A549 (cell line): ENCODE data around the gene MCM5. TPM values are rescaled to one million over a fixed set of nuclear protein-coding genes. Genes with fewer than 3 reads are reported as not detected.

ENCODE experiments used
- ATAC-seq, 2 experiments: fragments of 200-7000 bp in 1 of 2; fragments of >200 bp in 1 of 2; cut with Nextera tagmentation in 1 of 2; cut with Tn5 transposase in 1 of 2; 3 replicates each; pipeline versions ENCODE4 v1.8.0 to v1.9.1; 2018 to 2020; ENCODE audit warnings: mild to moderate bottlenecking in 1 of 2, moderate library complexity in 1 of 2
- CTCF ChIA-PET: fragments of 300-600 bp; sonication (Branson Sonifier 250); formaldehyde crosslinking; extraction: SDS; loops from one replicate; lab custom pipeline; 2021; ENCODE audit warnings: antibody characterized with exemption, inconsistent platforms; lab: Yijun Ruan, JAX
- POLR2A ChIA-PET: fragments of 350-600 bp; formaldehyde crosslinking; extraction: SDS; loops from one replicate; lab custom pipeline; 2021; ENCODE audit warnings: antibody characterized with exemption, inconsistent platforms; lab: Yijun Ruan, JAX
- DNase-seq, 2 experiments: peaks; one replicate each; pipeline versions ENCODE4 v3.0.0 to v3.0.0-alpha.2; 2011 to 2016; ENCODE audit warnings: low read depth in 1 of 2, low spot score in 1 of 2
- FAIRE-seq: peaks from 2 replicates; lab custom pipeline; 2011; peaks lifted over from hg19 to GRCh38; lab: Jason Lieb, UNC
- H3K27ac ChIP-seq, 2 experiments: fragments of >200 bp; sonication (Bioruptor Twin); formaldehyde crosslinking; 3 replicates each; pipeline ENCODE4 v1.5.1; 2016 to 2017
- H3K4me1 ChIP-seq: fragments of >200 bp; sonication (Bioruptor Twin); formaldehyde crosslinking; 3 replicates; pipeline ENCODE4 v1.6.1; 2016
- H3K4me2 ChIP-seq: fragments of >200 bp; sonication (Bioruptor Twin); formaldehyde crosslinking; 3 replicates; pipeline ENCODE4 v1.6.1; 2016
- H3K4me3 ChIP-seq: fragments of >200 bp; sonication (Bioruptor Twin); formaldehyde crosslinking; 3 replicates; pipeline ENCODE4 v1.5.1; 2016
- H3K9me3 ChIP-seq: fragments of >200 bp; sonication (Bioruptor Twin); formaldehyde crosslinking; 3 replicates; pipeline ENCODE4 v1.6.1; 2016
- BCL3 ChIP-seq: fragments of >200 bp; sonication (Bioruptor Twin); formaldehyde crosslinking; IDR thresholded peaks from 3 replicates; pipeline ENCODE4 v1.6.1; 2016
- BHLHE40 ChIP-seq: IDR thresholded peaks from 2 replicates; pipeline ENCODE4 v1.6.1; 2012; ENCODE audit warnings: low read depth, low read length, inconsistent platforms
- CEBPB ChIP-seq, 2 experiments: fragments of >200 bp in 1 of 2; sonication (Bioruptor Twin) in 1 of 2; formaldehyde crosslinking in 1 of 2; IDR thresholded peaks; 2 replicates each; pipeline ENCODE4 v1.6.1; 2012 to 2016
- CHD2 ChIP-seq: fragments of 150-350 bp; IDR thresholded peaks from 2 replicates; pipeline ENCODE4 v1.6.1; 2014; ENCODE audit warnings: low read length; ENCODE audit not compliant: partially characterized antibody
- CHD4 ChIP-seq: fragments of 200-600 bp; sonication (generic); IDR thresholded peaks from 2 replicates; pipeline ENCODE4 v1.6.1; 2016; ENCODE audit warnings: antibody characterized with exemption, mild to moderate bottlenecking, borderline replicate concordance
- CTCF ChIP-seq: fragments of >200 bp; sonication (Bioruptor Twin); formaldehyde crosslinking; IDR thresholded peaks from 3 replicates; pipeline ENCODE4 v1.5.1; 2016
- EP300 ChIP-seq, 2 experiments: fragments of >200 bp; sonication (Bioruptor Twin); formaldehyde crosslinking; IDR thresholded peaks; 2 replicates in 1 of 2; 3 replicates in 1 of 2; pipeline ENCODE4 v1.6.1; 2016 to 2017
- ESRRA ChIP-seq: fragments of 150-350 bp; IDR thresholded peaks from 2 replicates; pipeline ENCODE4 v1.6.1; 2014; ENCODE audit warnings: mild to moderate bottlenecking, low read length, borderline replicate concordance
- FOSB ChIP-seq: fragments of 250-450 bp; sonication (Bioruptor Pico); IDR thresholded peaks from 2 replicates; pipeline ENCODE4 v1.5.0; 2020; ENCODE audit warnings: mild to moderate bottlenecking, moderate library complexity
- HEYL ChIP-seq: fragments of 250-450 bp; sonication (Bioruptor Pico); IDR thresholded peaks from 2 replicates; pipeline ENCODE4 v1.8.0; 2021; ENCODE audit warnings: mild to moderate bottlenecking, moderate library complexity
- HOXB13 ChIP-seq: fragments of 250-450 bp; sonication (Bioruptor Pico); IDR thresholded peaks from 2 replicates; pipeline ENCODE4 v1.5.0; 2020; ENCODE audit warnings: low read depth, mild to moderate bottlenecking, moderate library complexity
- JUN ChIP-seq, 2 experiments: fragments of >200 bp; sonication (Bioruptor Twin); formaldehyde crosslinking; IDR thresholded peaks; 2 replicates in 1 of 2; 3 replicates in 1 of 2; pipeline ENCODE4 v1.6.1; 2016 to 2017
- KDM5A ChIP-seq: fragments of 200-600 bp; sonication (generic); IDR thresholded peaks from 2 replicates; pipeline ENCODE4 v1.6.1; 2016; ENCODE audit warnings: antibody characterized with exemption, mild to moderate bottlenecking
- MAFK ChIP-seq: fragments of 450-650 bp; IDR thresholded peaks from 2 replicates; pipeline ENCODE4 v1.6.1; 2014; ENCODE audit not compliant: partially characterized antibody
- MAX ChIP-seq: IDR thresholded peaks from 2 replicates; pipeline ENCODE4 v1.6.1; 2012
- MAZ ChIP-seq: fragments of 150-350 bp; IDR thresholded peaks from 2 replicates; pipeline ENCODE4 v1.6.1; 2014; ENCODE audit warnings: antibody characterized with exemption, low read depth, low read length, borderline replicate concordance
- MYC ChIP-seq: IDR thresholded peaks from 2 replicates; pipeline ENCODE4 v1.6.1; 2012; ENCODE audit warnings: mild to moderate bottlenecking, inconsistent platforms, low read length, improper control_type of control experiment, borderline replicate concordance
- NR3C1 ChIP-seq: fragments of >200 bp; sonication (Bioruptor Twin); formaldehyde crosslinking; IDR thresholded peaks from 3 replicates; pipeline ENCODE4 v1.6.1; 2017
- PHF8 ChIP-seq: fragments of 200-600 bp; sonication (generic); IDR thresholded peaks from 2 replicates; pipeline ENCODE4 v1.6.1; 2016; ENCODE audit warnings: low read depth, mild to moderate bottlenecking, antibody characterized with exemption, moderate library complexity, borderline replicate concordance
- POLR2AphosphoS2 ChIP-seq: conservative IDR thresholded peaks from 2 replicates; pipeline ENCODE4 v1.6.1; 2012; ENCODE audit warnings: low read length, improper control_type of control experiment, inconsistent platforms
- RAD21 ChIP-seq, 2 experiments: fragments of >200 bp in 1 of 2; sonication (Bioruptor Twin) in 1 of 2; formaldehyde crosslinking in 1 of 2; IDR thresholded peaks in 1 of 2; conservative IDR thresholded peaks in 1 of 2; 2 replicates in 1 of 2; 3 replicates in 1 of 2; pipeline ENCODE4 v1.6.1; 2012 to 2018; ENCODE audit warnings: inconsistent platforms in 1 of 2
- RCOR1 ChIP-seq: fragments of 150-350 bp; IDR thresholded peaks from 2 replicates; pipeline ENCODE4 v1.6.1; 2014; ENCODE audit warnings: antibody characterized with exemption, low read length, low read depth
- REST ChIP-seq: fragments of 200-600 bp; sonication (generic); IDR thresholded peaks from 2 replicates; pipeline ENCODE4 v1.6.1; 2016; ENCODE audit warnings: antibody characterized with exemption, mild to moderate bottlenecking, moderate library complexity
- RFX5 ChIP-seq: fragments of 450-650 bp; IDR thresholded peaks from 2 replicates; pipeline ENCODE4 v1.7.1; 2014; ENCODE audit warnings: antibody characterized with exemption, mild to moderate bottlenecking, moderate library complexity
- RNF2 ChIP-seq: fragments of 200-600 bp; sonication (generic); IDR thresholded peaks from 2 replicates; pipeline ENCODE4 v1.6.1; 2016; ENCODE audit warnings: low read depth, mild to moderate bottlenecking, antibody characterized with exemption, moderate library complexity, borderline replicate concordance
- SMC3 ChIP-seq: fragments of >200 bp; sonication (Bioruptor Twin); formaldehyde crosslinking; IDR thresholded peaks from 3 replicates; pipeline ENCODE4 v1.6.1; 2018; ENCODE audit warnings: inconsistent platforms
- ZFP36 ChIP-seq: fragments of 450-650 bp; IDR thresholded peaks from 2 replicates; pipeline ENCODE4 v1.6.1; 2014; ENCODE audit warnings: borderline replicate concordance; ENCODE audit not compliant: partially characterized antibody
- ZNF302 ChIP-seq: fragments of 250-450 bp; sonication (Bioruptor Pico); IDR thresholded peaks from 2 replicates; pipeline ENCODE4 v1.9.0; 2021; ENCODE audit warnings: inconsistent platforms, mild to moderate bottlenecking, moderate library complexity
- WGBS: methylation state at CpG from one replicate; pipeline ENCODE4 v1.1.6; 2017; ENCODE audit errors: missing lambda C conversion rate; 5-methylcytosine and 5-hydroxymethylcytosine counted together
- polyA plus RNA-seq, 4 experiments: library from polyadenylated mRNA; depleted of rRNA in 3 of 4; stranded (reverse); fragments of >200 nt; fragmentation: RNase III in 1 of 4; extraction: RNeasy Plus Mini Kit Qiagen cat#74134 plus additional on column Dnase treatment in 1 of 4; gene quantifications; 2 replicates in 3 of 4; 3 replicates in 1 of 4; pipeline ENCODE4 v1.2.3, GENCODE V29; 2011 to 2017
- TF ChIP-seq, protein P1 (sequence below): fragments of 250-450 bp; sonication (Bioruptor Pico); IDR thresholded peaks from 2 replicates; pipeline ENCODE4 v1.5.0; 2020; ENCODE audit warnings: low read depth, mild to moderate bottlenecking, moderate library complexity

MCM5 gene
- polyA plus RNA-seq, 2 of the 4 experiments (the other 2 are of a cell fraction): 50.2 to 94.4 TPM

DNA sequence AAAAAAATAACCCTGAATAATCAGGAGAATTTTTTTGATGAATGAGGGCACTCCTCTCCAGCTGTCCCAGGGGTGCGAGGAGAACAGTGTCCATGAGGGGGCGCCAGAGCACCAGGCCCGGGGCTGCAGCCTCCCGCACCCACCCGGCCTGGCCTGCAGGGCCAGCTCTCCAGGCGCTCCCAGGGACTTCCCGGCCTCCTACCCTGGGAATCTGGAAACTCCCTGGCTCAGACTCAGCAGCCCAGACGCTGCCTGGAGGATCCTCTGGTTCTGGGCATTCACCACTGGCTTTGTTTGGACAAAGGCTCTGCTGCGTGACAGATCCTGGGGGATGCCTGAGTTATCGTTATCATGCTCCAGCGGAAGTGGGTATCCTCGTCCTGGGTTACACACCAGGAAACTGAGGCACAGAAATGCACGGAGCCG is 31.0 kb downstream of the MCM5 start:
- Histone ChIP-seq H3K27ac (peak overlapping the region; percentile 68 to 85), H3K4me1 (peaks cover 23% of the 10 kb centered on the region), H3K9me3 (peaks cover 21% of the 10 kb centered on the region), H3K4me2 (peak overlapping the region; percentile 46), H3K4me3 (no peak overlapping the region)
- FAIRE-seq (no peak), ATAC-seq (peak; percentile 93 to 97), DNase-seq (peak; percentile 75 to 82)
- POLR2A ChIA-PET: interaction anchor here (0.6 to 0.8 kb wide), 3 partner anchors 152 to 694 kb away, joined by 3 to 4 read pairs (median 3); no protein-coding TSS in a partner anchor
- 8% methylated on average over 9 of the region's 14 CpGs for WGBS
- TF ChIP-seq ZFP36: no peak
- no peak for TF ChIP-seq HEYL (CRISPR knock-in tag)
- no peak for TF ChIP-seq CHD4
- TF ChIP-seq CTCF: peak; percentile 77
- no peak for TF ChIP-seq ZNF302 (CRISPR knock-in tag)
- peak; percentile 85 to 92 for TF ChIP-seq RAD21 (conservative IDR thresholded peaks at IDR 0.05 in 1 of 2, IDR thresholded peaks at IDR 0.05 in 1 of 2)
- no peak for TF ChIP-seq ESRRA
- no peak for TF ChIP-seq FOSB
- TF ChIP-seq MAZ: no peak
- no peak for TF ChIP-seq KDM5A
- no peak for TF ChIP-seq RCOR1
- no peak for TF ChIP-seq PHF8
- peak; percentile 24; the same call in 1 of the 2 replicates for TF ChIP-seq HOXB13 (CRISPR knock-in tag)
- TF ChIP-seq MYC: no peak
- TF ChIP-seq JUN (IDR thresholded peaks at IDR 0.05): peak in 1 of 2 experiments; percentile 36; a peak in 1 of 5 replicates
- peak; percentile 56 for TF ChIP-seq MAX
- no peak for TF ChIP-seq RFX5
- no peak for TF ChIP-seq BHLHE40
- TF ChIP-seq SMC3: peak; percentile 92
- TF ChIP-seq CHD2: no peak
- CTCF ChIA-PET: interaction anchor here (0.6 to 9.4 kb wide), 52 partner anchors 10 to 694 kb away, joined by 3 to 121 read pairs (median 4); partner anchors contain the start of gene MB

GRCh38 chr22:35431483-35432227 is 31.7 kb downstream of the MCM5 start:
- POLR2A ChIA-PET: interaction anchor here (0.6 kb wide), 1 partner anchor 213 kb away, joined by 11 read pairs; no protein-coding TSS in a partner anchor
- DNase-seq: no peak
- no peak for ATAC-seq
- peaks cover 21% of the 10 kb centered on the region for H3K9me3 ChIP-seq
- FAIRE-seq: no peak
- WGBS: 94% methylated on average over 11 of the region's 12 CpGs
- CTCF ChIA-PET: interaction anchor here (0.6 to 9.4 kb wide), 43 partner anchors 9 to 693 kb away, joined by 3 to 121 read pairs (median 5); partner anchors contain the start of gene MB
- peaks cover 18% of the 10 kb centered on the region for H3K4me1 ChIP-seq
- peak overlapping the region; percentile 68 to 85 for H3K27ac ChIP-seq
- peak overlapping the region; percentile 46; the same call in 2 of the 3 replicates for H3K4me2 ChIP-seq
- H3K4me3 ChIP-seq: no peak overlapping the region
- TF ChIP-seq PHF8 (no peak), SMC3 (no peak), BCL3 (no peak), ZNF302 (CRISPR knock-in tag) (no peak), NR3C1 (no peak), ZFP36 (no peak), POLR2AphosphoS2 (no peak), RNF2 (no peak), MAFK (no peak), CEBPB (IDR thresholded peaks at IDR 0.05) (no peak), EP300 (IDR thresholded peaks at IDR 0.05) (no peak), REST (no peak), HEYL (CRISPR knock-in tag) (no peak)
- TF ChIP-seq, protein P1, sequence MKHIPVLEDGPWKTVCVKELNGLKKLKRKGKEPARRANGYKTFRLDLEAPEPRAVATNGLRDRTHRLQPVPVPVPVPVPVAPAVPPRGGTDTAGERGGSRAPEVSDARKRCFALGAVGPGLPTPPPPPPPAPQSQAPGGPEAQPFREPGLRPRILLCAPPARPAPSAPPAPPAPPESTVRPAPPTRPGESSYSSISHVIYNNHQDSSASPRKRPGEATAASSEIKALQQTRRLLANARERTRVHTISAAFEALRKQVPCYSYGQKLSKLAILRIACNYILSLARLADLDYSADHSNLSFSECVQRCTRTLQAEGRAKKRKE (CRISPR knock-in tag): no peak
